Activated CD4-positive, alpha-beta T cell treated with anti-CD3 and anti-CD28 coated beads, Interleukin-2, amount 10 ng/mL, durations not matched to agents 24 days and 14 days (primary cell): ENCODE measurements around the gene PRKCE. TPM values are rescaled to one million over a fixed set of nuclear protein-coding genes. Genes with fewer than 3 reads are reported as not detected.
"Not testable (repeated sequence)": the region's sequence is repeated elsewhere in the genome, so short reads cannot be mapped to it uniquely, and the experiment has no call there.

Source experiments
- DNase-seq: peaks from one replicate; pipeline ENCODE4 v3.0.0; 2022
- H3K27ac Mint-ChIP-seq: one replicate; pipeline ENCODE4 v1.8.0; 2022; ENCODE audit warnings: mild to moderate bottlenecking, mixed read lengths
- H3K27me3 Mint-ChIP-seq: one replicate; pipeline ENCODE4 v1.8.0; 2022; ENCODE audit warnings: mixed read lengths
- H3K36me3 Mint-ChIP-seq: one replicate; pipeline ENCODE4 v1.8.0; 2022; ENCODE audit warnings: low read depth, mild to moderate bottlenecking, mixed read lengths
- H3K4me1 Mint-ChIP-seq: one replicate; pipeline ENCODE4 v1.8.0; 2021; ENCODE audit warnings: mixed read lengths
- H3K4me3 Mint-ChIP-seq: one replicate; pipeline ENCODE4 v1.8.0; 2022; ENCODE audit warnings: mild to moderate bottlenecking, moderate library complexity, mixed read lengths
- H3K9me3 Mint-ChIP-seq: one replicate; pipeline ENCODE4 v1.8.0; 2021; ENCODE audit warnings: mixed read lengths
- intact Hi-C: fragments of 100-400 bp; cut with micrococcal nuclease; formaldehyde crosslinking; loops from one replicate; pipeline ENCODE4 v1.15.1; 2023
- total RNA-seq: library from RNA; stranded (reverse); gene quantifications from 2 replicates; pipeline ENCODE4 v1.2.3, GENCODE V29; 2022

PRKCE gene
- total RNA-seq, 1 donor from 2014 or later, result 13.5 TPM

- H3K4me3 Mint-ChIP-seq, result no peak overlapping the region
- H3K36me3 Mint-ChIP-seq, result no peaks in the 10 kb centered on the region
- intact Hi-C loops, result no loop called here
- H3K4me1 Mint-ChIP-seq, result no peaks in the 10 kb centered on the region
- H3K27me3 Mint-ChIP-seq, result no peaks in the 10 kb centered on the region
- no peak overlapping the region for H3K27ac Mint-ChIP-seq
- DNase-seq, result no peak
- no peaks in the 10 kb centered on the region for H3K9me3 Mint-ChIP-seq
These were observed 33.8 kb downstream of the PRKCE start for GRCh38 chr2:45685260-45685659.

GRCh38 chr2:45687964-45688363, 36.5 kb downstream of the PRKCE start:
- DNase-seq, result no peak
- H3K27me3 Mint-ChIP-seq, result no peaks in the 10 kb centered on the region
- no peak overlapping the region for H3K27ac Mint-ChIP-seq
- no peak overlapping the region for H3K4me3 Mint-ChIP-seq
- intact Hi-C loops, result no loop called here
- no peaks in the 10 kb centered on the region for H3K4me1 Mint-ChIP-seq
- H3K9me3 Mint-ChIP-seq, result no peaks in the 10 kb centered on the region
- H3K36me3 Mint-ChIP-seq, result no peaks in the 10 kb centered on the region

- no peak overlapping the region for H3K27ac Mint-ChIP-seq
- H3K4me3 Mint-ChIP-seq, result no peak overlapping the region
- H3K36me3 Mint-ChIP-seq, result no peaks in the 10 kb centered on the region
- no peak for DNase-seq
- no peaks in the 10 kb centered on the region for H3K4me1 Mint-ChIP-seq
- H3K9me3 Mint-ChIP-seq, result no peaks in the 10 kb centered on the region
- H3K27me3 Mint-ChIP-seq, result no peaks in the 10 kb centered on the region
- intact Hi-C loops, result no loop called here
These were observed 37.2 kb downstream of the PRKCE start for GRCh38 chr2:45688479-45689298.

GRCh38 chr2:45690231-45690630, 38.8 kb downstream of the PRKCE start:
- intact Hi-C loops, result no loop called here
- H3K36me3 Mint-ChIP-seq, result no peaks in the 10 kb centered on the region
- no peaks in the 10 kb centered on the region for H3K4me1 Mint-ChIP-seq
- no peaks in the 10 kb centered on the region for H3K9me3 Mint-ChIP-seq
- H3K27me3 Mint-ChIP-seq, result no peaks in the 10 kb centered on the region
- DNase-seq, result no peak
- no peak overlapping the region for H3K4me3 Mint-ChIP-seq
- no peak overlapping the region for H3K27ac Mint-ChIP-seq

- Mint-ChIP-seq H3K9me3 (no peaks in the 10 kb centered on the region), H3K27ac (no peak overlapping the region), H3K36me3 (no peaks in the 10 kb centered on the region), H3K27me3 (no peaks in the 10 kb centered on the region), H3K4me3 (no peak overlapping the region), H3K4me1 (no peaks in the 10 kb centered on the region)
- DNase-seq, result no peak
- intact Hi-C loops, result no loop called here
These were observed 39.9 kb downstream of the PRKCE start for GRCh38 chr2:45691171-45691999.

GRCh38 chr2:45692566-45692965, 41.1 kb downstream of the PRKCE start:
- intact Hi-C loops, result no loop called here
- no peaks in the 10 kb centered on the region for H3K4me1 Mint-ChIP-seq
- H3K36me3 Mint-ChIP-seq, result no peaks in the 10 kb centered on the region
- no peaks in the 10 kb centered on the region for H3K27me3 Mint-ChIP-seq
- no peak for DNase-seq
- H3K4me3 Mint-ChIP-seq, result no peak overlapping the region
- H3K27ac Mint-ChIP-seq, result no peak overlapping the region
- no peaks in the 10 kb centered on the region for H3K9me3 Mint-ChIP-seq

- H3K9me3 Mint-ChIP-seq, H3K27me3 Mint-ChIP-seq, H3K4me1 Mint-ChIP-seq, intact Hi-C loops, DNase-seq, H3K36me3 Mint-ChIP-seq, H3K4me3 Mint-ChIP-seq, H3K27ac Mint-ChIP-seq: not testable (repeated sequence)
These were observed 44.1 kb downstream of the PRKCE start for GRCh38 chr2:45695480-45696007.

- intact Hi-C loops, result no loop called here
- Mint-ChIP-seq H3K4me3 (no peak overlapping the region), H3K36me3 (no peaks in the 10 kb centered on the region), H3K9me3 (no peaks in the 10 kb centered on the region), H3K27ac (no peak overlapping the region), H3K27me3 (no peaks in the 10 kb centered on the region), H3K4me1 (peaks cover 6% of the 10 kb centered on the region)
- DNase-seq, result no peak
These were observed 45.2 kb downstream of the PRKCE start for GRCh38 chr2:45696708-45697107.

GRCh38 chr2:45697190-45697589, 45.7 kb downstream of the PRKCE start:
- Mint-ChIP-seq H3K27me3 (no peaks in the 10 kb centered on the region), H3K4me1 (peaks cover 6% of the 10 kb centered on the region), H3K9me3 (no peaks in the 10 kb centered on the region), H3K4me3 (no peak overlapping the region), H3K36me3 (no peaks in the 10 kb centered on the region), H3K27ac (no peak overlapping the region)
- DNase-seq, result no peak
- intact Hi-C loops, result no loop called here

GRCh38 chr2:45698554-45698953, 47.1 kb downstream of the PRKCE start:
- intact Hi-C loops, result no loop called here
- no peak overlapping the region for H3K27ac Mint-ChIP-seq
- no peaks in the 10 kb centered on the region for H3K27me3 Mint-ChIP-seq
- H3K9me3 Mint-ChIP-seq, result no peaks in the 10 kb centered on the region
- H3K4me3 Mint-ChIP-seq, result no peak overlapping the region
- no peaks in the 10 kb centered on the region for H3K36me3 Mint-ChIP-seq
- no peak for DNase-seq
- H3K4me1 Mint-ChIP-seq, result peaks cover 6% of the 10 kb centered on the region

- DNase-seq, result no peak
- Mint-ChIP-seq H3K9me3 (no peaks in the 10 kb centered on the region), H3K36me3 (no peaks in the 10 kb centered on the region), H3K27ac (peak overlapping the region; percentile 23), H3K4me3 (no peak overlapping the region), H3K27me3 (no peaks in the 10 kb centered on the region), H3K4me1 (peaks cover 6% of the 10 kb centered on the region)
- intact Hi-C loops, result no loop called here
These were observed 47.7 kb downstream of the PRKCE start for GRCh38 chr2:45699032-45699658.

GRCh38 chr2:45700407-45701013, 49.0 kb downstream of the PRKCE start:
- no peaks in the 10 kb centered on the region for H3K36me3 Mint-ChIP-seq
- peaks cover 6% of the 10 kb centered on the region for H3K4me1 Mint-ChIP-seq
- H3K9me3 Mint-ChIP-seq, result no peaks in the 10 kb centered on the region
- H3K27me3 Mint-ChIP-seq, result no peaks in the 10 kb centered on the region
- no peak for DNase-seq
- intact Hi-C loops, result no loop called here
- H3K4me3 Mint-ChIP-seq, result no peak overlapping the region
- H3K27ac Mint-ChIP-seq, result no peak overlapping the region

- H3K27ac Mint-ChIP-seq, result no peak overlapping the region
- H3K27me3 Mint-ChIP-seq, result no peaks in the 10 kb centered on the region
- peaks cover 8% of the 10 kb centered on the region for H3K9me3 Mint-ChIP-seq
- intact Hi-C loops, result no loop called here
- H3K36me3 Mint-ChIP-seq, result peaks cover 9% of the 10 kb centered on the region
- no peaks in the 10 kb centered on the region for H3K4me1 Mint-ChIP-seq
- no peak overlapping the region for H3K4me3 Mint-ChIP-seq
- no peak for DNase-seq
These were observed 53.8 kb downstream of the PRKCE start for GRCh38 chr2:45705233-45705632.
